ENCODE results near the gene DKC1. TPM values are rescaled to one million over a fixed set of nuclear protein-coding genes. Genes with fewer than 3 reads are reported as not detected.

DKC1 gene
- total RNA-seq, result 100 to 1,000 TPM in 1 of 4 donors, 10 to 100 TPM in 3; 22.8 to 128 (median 39.0) TPM

- peak within 1 kb of the TSS; percentile 57 to 81 (median 64) for H3K4me3 ChIP-seq
- DNase-seq, result peak; percentile 94 to 98 (median 96)
- TF ChIP-seq POLR2A (IDR thresholded peaks at IDR 0.05), result peak; percentile 7 to 51
- peak in 1 of 6 experiments; percentile 13 for TF ChIP-seq CTCF (IDR thresholded peaks at IDR 0.05)
- no peaks in the 10 kb centered on the region for H3K9me3 ChIP-seq
- peaks cover 0 to 8% (median 0%) of the 10 kb centered on the region in 4 donors for H3K4me1 ChIP-seq
- peak within 1 kb of the TSS; percentile 70 to 80 (median 78) for H3K27ac ChIP-seq
- H3K27me3 ChIP-seq, result no peaks in the 10 kb centered on the region
- peaks cover 0 to 14% (median 0%) of the 10 kb centered on the region in 3 donors for H3K36me3 ChIP-seq
These were observed at the start of gene DKC1 for GRCh38 chrX:154762537-154763296. Gene DKC1, plus strand, starts transcription at chrX:154762864. Its CDS starts 102 bp downstream, at chrX:154762966.

- Histone ChIP-seq H3K4me3 (no peak overlapping the region), H3K27me3 (no peaks in the 10 kb centered on the region), H3K4me1 (no peaks in the 10 kb centered on the region), H3K36me3 (no peaks in the 10 kb centered on the region), H3K27ac (no peak overlapping the region), H3K9me3 (no peaks in the 10 kb centered on the region)
- peak in 2 of 3 donors; percentile 42 to 73 for DNase-seq
- TF ChIP-seq CTCF (IDR thresholded peaks at IDR 0.05) (peak; percentile 40 to 77 (median 66)), POLR2A (IDR thresholded peaks at IDR 0.05) (no peak)
These were observed 47.7 kb upstream of the DKC1 start for GRCh38 chrX:154714925-154715324.

- Histone ChIP-seq H3K27ac (no peak overlapping the region), H3K4me1 (no peaks in the 10 kb centered on the region), H3K9me3 (no peaks in the 10 kb centered on the region), H3K27me3 (no peaks in the 10 kb centered on the region), H3K4me3 (no peak overlapping the region), H3K36me3 (no peaks in the 10 kb centered on the region)
- DNase-seq, result no peak
- no peak for TF ChIP-seq POLR2A (IDR thresholded peaks at IDR 0.05)
- TF ChIP-seq CTCF (IDR thresholded peaks at IDR 0.05), result no peak
These were observed 46.8 kb upstream of the DKC1 start for GRCh38 chrX:154715825-154716224.

- H3K27ac ChIP-seq, result peak overlapping the region in 3 of 4 donors; percentile 14 to 22 (median 20)
- no peak overlapping the region for H3K4me3 ChIP-seq
- no peaks in the 10 kb centered on the region for H3K9me3 ChIP-seq
- peak in 2 of 3 donors; percentile 37 to 60 for DNase-seq
- TF ChIP-seq CTCF (IDR thresholded peaks at IDR 0.05) (peak in 1 of 6 experiments; percentile 2), POLR2A (IDR thresholded peaks at IDR 0.05) (no peak)
- H3K4me1 ChIP-seq, result no peaks in the 10 kb centered on the region
- no peaks in the 10 kb centered on the region for H3K27me3 ChIP-seq
- H3K36me3 ChIP-seq, result no peaks in the 10 kb centered on the region
These were observed 44.8 kb upstream of the DKC1 start for GRCh38 chrX:154717824-154718223.

- no peak for DNase-seq
- Histone ChIP-seq H3K27me3 (no peaks in the 10 kb centered on the region), H3K4me1 (no peaks in the 10 kb centered on the region), H3K4me3 (no peak overlapping the region), H3K36me3 (no peaks in the 10 kb centered on the region), H3K27ac (peak overlapping the region; percentile 14 to 32 (median 21)), H3K9me3 (no peaks in the 10 kb centered on the region)
- no peak for TF ChIP-seq POLR2A (IDR thresholded peaks at IDR 0.05)
- no peak for TF ChIP-seq CTCF (IDR thresholded peaks at IDR 0.05)
These were observed 44.0 kb upstream of the DKC1 start for GRCh38 chrX:154718616-154719015.

Measured in Peyer's patch (tissue), 4 donors.